ENCODE data around the gene PTGES3.
A peak's percentile ranks its signal among the peaks of the same experiment; 100 is the strongest.

PTGES3 gene

DNA sequence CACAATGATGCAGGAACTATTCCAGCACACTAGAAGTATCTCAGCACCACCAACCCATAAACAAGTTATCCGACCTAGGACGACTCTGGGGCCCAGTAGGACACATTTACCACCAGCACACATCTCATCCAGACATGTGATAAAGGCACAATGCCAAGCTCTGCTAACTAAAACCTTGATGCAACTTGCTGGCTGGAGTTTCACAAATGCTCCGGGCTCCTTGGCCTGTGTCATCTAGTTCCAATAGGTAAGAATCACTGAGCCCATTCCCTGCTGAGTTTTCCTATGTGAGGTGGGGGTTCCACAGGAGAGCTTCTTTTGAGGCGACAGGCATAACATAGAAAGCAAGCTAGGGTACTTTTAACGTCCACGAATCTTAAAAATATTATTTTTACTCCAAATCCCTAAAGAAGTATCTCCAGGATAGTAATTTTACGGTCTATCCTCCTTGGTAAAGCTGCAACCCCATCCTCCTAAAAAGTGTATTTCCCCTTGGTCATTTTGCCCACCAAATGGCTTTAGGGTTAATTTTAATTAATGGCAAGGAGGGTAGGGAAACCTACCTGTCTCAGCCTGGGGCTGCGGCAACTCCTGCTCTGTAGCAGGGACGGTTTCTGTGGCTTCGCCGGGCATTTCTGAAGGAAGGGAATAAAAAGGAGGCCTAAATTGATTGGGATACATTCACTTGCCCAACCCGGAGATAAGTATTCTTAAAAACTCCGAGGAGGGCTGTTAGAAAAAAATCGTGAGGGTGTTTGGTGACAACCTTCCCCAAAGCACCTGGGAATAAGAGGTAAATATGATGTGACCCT, 36.0 kb upstream of the PTGES3 start:
- peak; percentile 87 for DNase-seq (ENCODE audit: low read depth)
- TF ChIP-seq, protein P1, sequence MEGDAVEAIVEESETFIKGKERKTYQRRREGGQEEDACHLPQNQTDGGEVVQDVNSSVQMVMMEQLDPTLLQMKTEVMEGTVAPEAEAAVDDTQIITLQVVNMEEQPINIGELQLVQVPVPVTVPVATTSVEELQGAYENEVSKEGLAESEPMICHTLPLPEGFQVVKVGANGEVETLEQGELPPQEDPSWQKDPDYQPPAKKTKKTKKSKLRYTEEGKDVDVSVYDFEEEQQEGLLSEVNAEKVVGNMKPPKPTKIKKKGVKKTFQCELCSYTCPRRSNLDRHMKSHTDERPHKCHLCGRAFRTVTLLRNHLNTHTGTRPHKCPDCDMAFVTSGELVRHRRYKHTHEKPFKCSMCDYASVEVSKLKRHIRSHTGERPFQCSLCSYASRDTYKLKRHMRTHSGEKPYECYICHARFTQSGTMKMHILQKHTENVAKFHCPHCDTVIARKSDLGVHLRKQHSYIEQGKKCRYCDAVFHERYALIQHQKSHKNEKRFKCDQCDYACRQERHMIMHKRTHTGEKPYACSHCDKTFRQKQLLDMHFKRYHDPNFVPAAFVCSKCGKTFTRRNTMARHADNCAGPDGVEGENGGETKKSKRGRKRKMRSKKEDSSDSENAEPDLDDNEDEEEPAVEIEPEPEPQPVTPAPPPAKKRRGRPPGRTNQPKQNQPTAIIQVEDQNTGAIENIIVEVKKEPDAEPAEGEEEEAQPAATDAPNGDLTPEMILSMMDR (conservative IDR thresholded peaks at IDR 0.05; ENCODE audit: low read length), result no peak
- peak overlapping the region; percentile 100 for H3K4me3 ChIP-seq (ENCODE audit: low read length)

DNA sequence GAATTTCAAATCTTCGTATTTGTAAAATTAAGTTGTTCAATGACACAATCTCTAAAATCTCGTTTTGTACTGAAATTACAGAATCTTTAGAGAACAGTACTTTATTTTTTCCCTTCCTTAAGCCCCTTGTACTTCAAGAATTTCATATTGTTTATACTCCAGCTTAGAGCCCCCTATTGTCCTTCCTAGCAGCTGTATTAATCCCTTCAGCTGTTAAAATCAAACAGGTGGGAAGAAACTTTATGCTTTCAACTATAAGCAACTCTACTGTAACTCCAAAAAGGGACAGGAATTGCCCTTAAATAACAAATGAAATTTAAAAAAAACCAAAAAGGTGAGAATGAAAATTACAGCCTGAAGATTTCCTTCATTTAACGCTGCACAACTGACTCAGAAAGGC, 35.3 kb upstream of the PTGES3 start:
- TF ChIP-seq, protein P1 (conservative IDR thresholded peaks at IDR 0.05; ENCODE audit: low read length), result no peak
- no peak for DNase-seq (ENCODE audit: low read depth)
- peak overlapping the region; percentile 100 for H3K4me3 ChIP-seq (ENCODE audit: low read length)

DNA sequence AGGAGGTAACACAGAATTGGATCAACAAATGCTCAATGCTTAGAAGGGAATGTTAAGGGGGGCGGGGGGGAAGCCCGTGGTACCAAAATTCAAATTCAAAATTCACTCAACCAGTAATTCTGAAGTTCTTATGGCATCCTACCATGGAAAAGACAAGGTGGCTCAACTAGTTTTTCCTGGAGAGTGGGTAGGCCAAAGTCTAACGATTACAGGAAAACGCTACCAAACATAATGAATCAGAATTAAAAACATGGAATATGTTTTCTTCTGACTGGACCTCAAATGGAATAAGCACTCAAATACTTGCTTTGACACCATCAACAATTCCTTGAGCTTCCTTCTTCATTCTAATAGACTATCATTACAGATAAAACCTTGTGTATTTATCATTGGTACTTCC, 34.7 kb upstream of the PTGES3 start:
- no peak for DNase-seq (ENCODE audit: low read depth)
- TF ChIP-seq, protein P1 (conservative IDR thresholded peaks at IDR 0.05; ENCODE audit: low read length), result no peak
- peak overlapping the region; percentile 2 for H3K4me3 ChIP-seq (ENCODE audit: low read length)

DNA sequence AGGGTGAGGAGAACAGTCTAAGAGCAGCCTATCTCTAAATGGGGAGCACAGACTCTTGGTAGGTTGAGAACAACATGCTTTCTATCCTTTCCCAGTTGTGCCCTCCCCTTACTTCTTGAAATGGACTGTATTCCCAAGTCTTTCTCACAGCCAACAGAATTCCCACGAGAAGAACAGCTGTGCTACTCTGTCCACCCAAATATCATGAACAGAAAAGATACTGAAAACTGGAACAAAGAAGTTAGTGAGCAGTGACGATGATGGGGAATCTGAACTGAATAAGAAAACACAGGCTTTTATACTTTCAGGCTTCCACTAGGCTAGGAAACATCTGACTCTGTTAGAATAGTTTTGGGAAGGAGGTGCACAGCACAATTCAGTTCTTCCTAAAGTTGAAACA, 33.6 kb upstream of the PTGES3 start:
- no peak for DNase-seq (ENCODE audit: low read depth)
- H3K4me3 ChIP-seq (ENCODE audit: low read length), result no peak overlapping the region
- TF ChIP-seq, protein P1 (conservative IDR thresholded peaks at IDR 0.05; ENCODE audit: low read length), result no peak

DNA sequence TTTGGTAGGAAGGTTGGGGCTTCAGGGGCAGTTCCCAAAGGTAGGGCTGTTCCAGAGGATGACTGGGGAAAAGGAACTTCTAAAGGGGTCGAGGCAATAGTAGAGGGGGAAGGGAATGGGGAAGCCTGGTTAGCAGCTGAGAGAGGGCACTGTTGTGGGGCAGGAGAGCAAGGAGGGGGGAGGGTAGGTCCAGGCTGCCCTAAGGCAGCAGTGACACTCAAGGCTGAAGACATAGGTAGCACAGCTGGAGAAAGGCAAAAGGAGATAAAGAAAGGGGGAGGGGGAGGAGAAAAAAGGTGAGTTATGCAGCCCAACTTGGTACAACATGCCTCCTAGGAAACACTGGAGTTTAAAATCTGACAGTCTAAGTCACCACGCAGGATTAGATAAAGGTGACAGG, 33.1 kb upstream of the PTGES3 start:
- DNase-seq (ENCODE audit: low read depth), result no peak
- no peak overlapping the region for H3K4me3 ChIP-seq (ENCODE audit: low read length)
- TF ChIP-seq, protein P1 (conservative IDR thresholded peaks at IDR 0.05; ENCODE audit: low read length), result no peak

DNA sequence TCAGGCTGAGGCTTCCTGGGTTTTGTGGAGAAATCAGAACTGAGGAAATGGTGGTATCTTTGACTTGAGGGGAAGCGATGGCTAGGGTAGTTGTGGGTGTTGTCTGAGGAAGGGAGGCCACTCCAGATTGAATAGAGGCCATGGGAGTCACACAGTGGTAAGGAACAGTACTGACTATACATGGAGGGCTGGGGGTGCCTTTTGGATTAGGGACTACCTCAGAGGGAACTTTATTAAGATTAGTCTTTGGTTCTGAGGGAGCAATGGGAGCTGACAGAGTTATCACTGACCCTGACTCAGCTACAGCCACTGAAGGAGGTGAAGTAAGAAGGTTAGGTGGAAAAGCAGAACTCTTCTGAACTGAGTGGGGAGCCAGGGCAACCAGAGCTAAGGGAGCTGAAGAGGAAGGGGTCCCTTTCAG, 32.7 kb upstream of the PTGES3 start:
- TF ChIP-seq, protein P1 (conservative IDR thresholded peaks at IDR 0.05; ENCODE audit: low read length), result no peak
- DNase-seq (ENCODE audit: low read depth), result no peak
- no peak overlapping the region for H3K4me3 ChIP-seq (ENCODE audit: low read length)

DNA sequence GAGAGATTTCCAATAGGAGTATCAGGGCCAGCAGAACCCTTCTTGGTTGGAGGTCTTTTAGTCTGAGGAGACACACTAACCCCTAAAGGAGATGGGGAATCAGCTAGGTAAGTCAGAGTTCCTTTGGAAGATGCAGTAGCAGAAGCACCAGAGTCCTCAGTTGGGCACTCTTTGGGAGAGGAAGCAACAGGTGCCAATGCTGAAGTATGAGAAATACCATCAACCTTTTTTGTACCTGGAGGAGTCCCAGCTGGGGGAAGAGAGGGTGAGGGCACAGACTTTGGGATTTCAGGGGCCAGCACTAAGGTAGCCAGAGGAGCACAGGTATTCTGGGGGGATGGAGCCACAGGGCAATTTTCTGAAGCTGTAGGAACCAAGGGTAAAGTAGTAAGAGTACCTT, 31.0 kb upstream of the PTGES3 start:
- TF ChIP-seq, protein P1 (conservative IDR thresholded peaks at IDR 0.05; ENCODE audit: low read length), result no peak
- no peak overlapping the region for H3K4me3 ChIP-seq (ENCODE audit: low read length)
- no peak for DNase-seq (ENCODE audit: low read depth)

All from AG10803 (cell line).